Stimulated activated CD8-positive, alpha-beta memory T cell treated with anti-CD3 and anti-CD28 coated beads, Interleukin-4, amount 100 ng/mL, for 4 hours (primary cell): Measurements from ENCODE around the gene SLC8A3.

Experiments used
- DNase-seq, 2 donors: peaks; one replicate each; pipeline ENCODE4 v3.0.0-alpha.2; 2020; ENCODE audit warnings: low read depth in 2 of 2, low spot score in 1 of 2

SLC8A3 gene

DNA sequence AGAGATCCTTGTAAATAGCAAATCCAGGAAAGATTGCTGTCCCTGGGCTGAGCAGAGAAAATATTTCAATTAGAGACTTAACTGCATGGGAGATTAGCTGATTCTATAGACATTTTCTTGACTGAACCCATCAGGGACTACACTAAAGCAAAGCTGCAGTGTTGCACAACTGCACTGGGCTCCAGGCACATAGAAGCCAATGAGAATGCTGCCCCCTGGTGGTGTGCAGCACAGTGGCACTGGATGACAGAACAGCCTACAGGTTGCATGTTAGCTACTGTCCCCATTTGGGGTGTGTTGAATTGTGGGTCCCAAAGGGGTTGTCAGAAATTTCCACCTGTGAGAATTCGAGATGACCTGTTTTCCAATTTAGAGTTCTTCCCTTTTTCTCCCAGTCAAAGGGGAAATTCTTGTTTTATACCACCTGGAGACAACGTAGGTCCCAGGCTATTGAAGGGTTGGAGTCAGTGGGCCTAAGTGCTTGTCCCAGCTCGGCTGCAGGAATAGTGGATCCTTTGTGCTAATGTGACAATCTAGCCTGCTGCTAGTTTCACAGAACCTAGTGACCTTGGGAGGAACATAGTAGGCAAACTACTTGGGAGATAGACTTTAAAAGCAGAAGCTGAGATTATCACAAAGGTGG, 114.7 kb downstream of the SLC8A3 start:
- no peak for DNase-seq

DNA sequence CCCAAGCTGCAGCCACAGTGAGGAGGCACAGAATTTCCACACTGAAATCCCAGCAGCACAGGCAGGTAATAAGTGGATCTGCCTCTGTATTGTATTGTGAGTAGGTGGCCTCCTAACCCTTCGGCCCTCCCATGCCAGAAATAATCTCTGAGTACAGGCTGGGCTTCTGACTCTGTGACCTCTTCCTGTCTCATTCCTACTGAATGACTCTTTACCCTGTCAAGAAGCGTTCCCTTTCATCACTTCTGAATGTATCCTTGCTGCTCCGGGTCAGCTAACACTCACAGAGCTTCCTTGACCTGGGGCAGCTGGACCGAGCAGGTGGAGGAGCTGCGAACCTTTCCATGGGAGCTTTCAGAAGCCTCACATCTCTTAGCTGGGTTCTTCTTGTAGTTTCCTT, 119.6 kb downstream of the SLC8A3 start:
- DNase-seq, result no peak

DNA sequence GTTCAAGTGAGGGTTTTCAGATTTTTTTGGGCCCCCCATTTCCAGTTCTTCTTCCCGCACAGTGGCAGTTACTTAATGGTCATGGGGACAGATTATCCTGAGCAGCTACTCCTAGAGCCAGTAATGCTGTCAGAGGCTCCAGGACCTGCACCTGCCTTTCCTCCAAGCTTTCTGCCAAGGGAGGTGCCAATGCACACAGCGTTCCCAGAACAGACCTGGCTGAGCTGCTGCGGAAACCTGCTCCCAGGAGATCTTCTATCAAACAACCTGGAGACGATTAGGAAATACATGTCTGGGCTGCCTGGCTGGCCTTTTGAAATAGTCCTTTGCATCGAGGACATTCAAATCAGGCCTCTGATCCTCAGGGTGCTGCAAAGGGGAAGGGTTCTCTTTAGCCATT, 120.9 kb downstream of the SLC8A3 start:
- DNase-seq, result no peak

DNA sequence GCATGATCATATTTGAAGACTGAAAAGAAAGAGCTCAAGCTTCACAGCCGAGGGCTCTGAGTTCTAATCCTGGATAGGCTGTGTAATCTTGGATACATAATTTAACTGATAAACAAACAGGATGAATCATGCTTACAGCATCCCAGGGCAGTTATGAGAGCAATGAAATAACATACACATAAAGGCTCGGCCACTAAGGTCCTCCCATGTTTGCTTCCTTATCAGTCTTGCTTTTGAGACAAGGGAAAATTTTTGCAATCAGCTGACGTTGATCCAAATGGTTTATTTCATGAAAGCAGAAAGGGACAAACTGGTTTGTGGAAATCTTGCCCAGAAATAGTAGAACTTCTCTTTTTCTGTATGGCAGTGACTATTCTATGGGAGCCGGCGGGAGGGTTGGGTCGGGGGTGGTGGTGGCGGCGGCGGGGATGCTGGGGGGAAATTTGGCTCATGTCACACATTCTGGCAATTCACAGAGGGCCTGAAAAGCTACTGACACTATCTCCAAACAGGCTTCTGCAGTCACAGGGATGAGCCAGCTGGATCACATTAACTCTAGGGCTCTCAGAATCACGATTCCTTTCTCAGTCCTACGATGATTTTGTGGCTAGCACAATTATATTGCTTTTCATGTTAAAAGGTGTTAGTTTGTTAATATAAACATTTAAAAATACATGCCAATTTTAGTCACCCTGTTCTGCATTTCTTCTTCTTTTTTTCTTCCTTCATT, 124.5 kb downstream of the SLC8A3 start:
- no peak for DNase-seq

DNA sequence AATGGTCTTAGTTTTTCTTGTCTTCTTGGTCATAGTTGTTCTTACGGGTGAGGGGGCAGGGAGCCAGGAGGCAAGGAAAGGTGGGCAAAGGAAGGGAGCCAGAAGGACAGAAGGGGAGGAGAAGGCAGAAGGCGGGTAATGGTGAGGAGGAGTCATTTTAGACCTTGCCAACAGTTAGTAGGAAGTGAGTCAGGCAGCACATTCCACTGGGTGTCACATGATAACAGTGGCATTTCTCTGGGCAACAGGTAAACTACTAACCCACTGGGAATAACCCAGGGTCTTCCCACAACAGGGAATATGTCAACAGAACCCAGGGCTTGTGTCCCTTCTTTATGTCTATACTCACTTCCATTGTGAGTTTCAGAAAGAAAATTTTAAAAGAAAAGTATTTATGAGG, 127.6 kb downstream of the SLC8A3 start:
- DNase-seq, result no peak

DNA sequence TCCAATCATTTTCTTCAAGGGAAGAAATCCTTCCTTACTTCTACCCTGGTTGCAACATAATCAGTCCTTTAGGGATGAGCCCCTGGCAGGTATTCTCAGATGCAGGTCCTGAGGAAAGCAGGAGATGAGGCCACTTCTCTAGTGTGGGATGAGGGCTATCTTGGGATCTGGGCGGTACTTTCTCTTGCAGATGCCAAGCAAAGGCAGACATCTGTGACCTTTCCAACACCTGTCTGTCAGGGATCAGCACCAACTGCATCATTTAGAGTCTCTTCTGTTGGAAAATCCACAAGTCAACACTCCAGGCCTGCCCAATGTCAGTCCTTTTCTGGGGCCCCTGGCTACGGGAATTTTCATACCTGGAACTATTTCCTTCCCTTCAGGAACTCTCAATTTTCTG, 129.2 kb downstream of the SLC8A3 start:
- DNase-seq, result no peak

DNA sequence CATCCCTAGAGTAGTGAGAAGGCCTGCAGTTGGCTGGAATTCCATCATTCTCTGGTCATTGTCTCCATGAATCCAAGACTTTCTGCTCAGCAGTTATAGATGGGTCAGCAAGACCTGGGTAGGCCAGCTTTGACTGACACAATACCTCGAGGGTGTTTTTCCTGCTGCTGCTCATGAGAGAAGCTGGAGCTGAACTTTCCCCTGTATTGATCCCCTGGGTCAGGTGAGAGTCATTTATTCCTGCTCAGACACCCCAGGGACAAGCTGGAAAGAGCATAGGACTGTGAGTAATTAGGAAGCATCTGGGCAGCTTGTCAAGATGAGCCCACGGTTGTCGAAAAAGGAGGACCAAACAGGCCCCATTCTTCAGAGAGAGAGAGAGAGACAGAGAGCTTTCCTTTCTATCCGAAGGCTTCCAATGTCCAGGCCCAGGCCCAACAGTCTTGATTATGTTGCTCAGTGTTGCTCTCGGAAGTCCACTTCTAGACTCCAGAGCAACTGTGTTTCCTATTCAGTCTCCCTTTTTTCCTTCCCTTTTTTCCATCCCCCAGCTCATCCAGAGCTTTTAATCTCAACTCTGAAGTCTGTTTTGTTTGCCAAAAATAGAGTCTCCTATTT, 131.1 kb downstream of the SLC8A3 start:
- no peak for DNase-seq

DNA sequence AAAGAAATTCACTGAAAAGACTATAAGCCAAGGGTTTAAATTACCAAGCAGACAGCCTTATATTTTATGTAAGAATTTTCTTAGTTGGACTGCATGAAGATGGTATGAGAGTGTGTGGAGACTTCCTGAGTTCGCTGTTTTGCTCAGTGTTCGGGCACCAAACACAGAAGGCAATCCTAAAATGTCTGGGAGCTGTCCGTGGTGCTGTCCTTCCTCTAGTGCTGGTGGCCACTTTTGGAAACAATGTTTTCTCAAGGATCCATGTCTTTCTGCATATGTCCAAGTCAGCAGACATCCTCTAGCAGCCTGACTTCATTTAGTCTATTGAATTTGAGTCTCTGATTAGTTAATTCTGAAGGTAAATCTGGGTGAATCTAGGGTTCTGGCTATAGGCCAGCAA, 135.8 kb downstream of the SLC8A3 start:
- no peak for DNase-seq

DNA sequence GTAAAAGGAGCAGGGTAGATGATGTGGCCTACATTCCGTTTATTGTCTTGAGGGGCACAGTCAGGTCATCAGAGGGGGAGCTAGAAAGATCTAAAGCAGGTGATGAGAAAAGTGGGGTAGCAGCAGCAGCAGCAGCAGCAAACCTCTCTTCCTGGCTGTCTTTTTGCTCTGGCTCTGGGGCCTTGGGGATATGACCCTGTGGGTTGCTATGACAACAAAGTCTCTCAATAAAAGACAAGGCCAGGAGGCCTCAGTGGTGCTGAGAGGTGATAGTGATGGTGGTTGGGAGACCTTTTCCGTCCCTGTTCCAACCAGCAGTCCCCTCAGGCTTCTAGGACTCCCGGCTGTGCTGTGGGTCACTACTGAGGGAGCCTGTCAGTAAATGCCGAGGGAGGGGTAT, 138.6 kb downstream of the SLC8A3 start:
- no peak for DNase-seq

DNA sequence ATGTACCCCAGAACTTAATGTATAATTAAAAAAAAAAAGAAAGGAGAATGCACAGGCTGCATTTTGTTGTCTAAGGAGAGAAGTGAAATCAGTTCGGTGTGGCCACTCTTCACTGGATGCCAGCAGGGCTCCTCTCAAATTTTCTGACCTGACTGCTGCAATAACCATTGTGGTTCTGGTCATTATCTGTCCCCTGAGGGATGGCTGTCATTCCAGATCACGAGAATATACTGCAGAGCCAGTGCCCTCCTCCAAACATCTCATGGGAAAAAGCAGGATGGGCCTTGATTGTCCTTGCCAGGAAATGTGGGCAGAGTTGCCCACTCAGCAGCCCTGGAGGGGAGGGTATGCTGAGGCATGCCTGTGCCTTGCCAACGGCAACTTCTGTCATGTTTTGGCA, 139.1 kb downstream of the SLC8A3 start:
- no peak for DNase-seq

DNA sequence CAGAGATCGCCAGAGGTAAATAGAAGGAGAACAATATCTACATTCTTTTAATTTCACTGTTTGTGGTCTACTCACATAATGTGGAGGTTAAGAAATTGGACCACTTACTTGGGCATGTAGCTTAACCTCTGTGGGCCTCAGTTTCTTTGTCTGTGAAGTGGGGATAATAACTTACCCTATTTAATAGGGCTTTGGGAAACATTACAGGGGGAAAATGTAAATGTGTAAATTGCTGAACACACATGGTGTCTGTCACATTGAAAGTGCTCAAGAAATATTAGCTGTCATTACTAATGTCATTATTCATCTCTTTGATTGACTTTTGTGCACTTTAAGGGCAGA, 140.5 kb downstream of the SLC8A3 start:
- DNase-seq, result no peak

DNA sequence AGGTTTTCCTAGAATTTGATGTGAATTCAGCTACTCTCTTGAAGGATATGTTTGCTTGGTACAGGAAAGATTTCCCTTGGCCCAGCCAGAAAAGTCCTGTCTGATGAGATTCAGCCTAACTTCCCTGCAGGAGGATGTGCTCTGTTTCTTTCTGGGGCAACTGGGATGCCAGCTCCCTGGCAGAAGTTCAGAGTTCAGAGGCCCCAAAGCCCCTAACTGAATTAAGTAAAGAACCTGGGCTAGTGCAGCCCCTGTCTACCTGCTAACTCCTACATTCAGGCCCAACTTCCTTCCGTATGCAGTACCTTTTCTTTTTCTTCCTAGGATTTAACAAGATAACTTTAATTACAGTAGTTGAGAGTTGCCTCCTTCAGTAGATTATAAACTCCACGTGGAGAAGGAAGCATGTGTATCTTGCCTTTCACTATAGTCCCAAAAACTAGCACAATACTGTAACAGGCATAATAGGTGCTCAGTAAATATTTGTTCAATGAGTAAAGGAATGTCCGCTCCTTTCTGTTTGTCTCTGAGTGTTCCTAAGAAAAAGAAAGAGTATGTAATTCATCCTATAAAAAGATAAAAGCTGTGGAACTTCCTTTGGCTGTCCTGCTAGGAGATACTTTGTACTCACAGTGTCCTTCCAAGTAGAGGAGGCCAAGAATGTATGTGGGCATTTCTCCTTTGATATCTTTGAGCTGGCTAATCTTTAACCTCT, 141.0 kb downstream of the SLC8A3 start:
- DNase-seq, result no peak

DNA sequence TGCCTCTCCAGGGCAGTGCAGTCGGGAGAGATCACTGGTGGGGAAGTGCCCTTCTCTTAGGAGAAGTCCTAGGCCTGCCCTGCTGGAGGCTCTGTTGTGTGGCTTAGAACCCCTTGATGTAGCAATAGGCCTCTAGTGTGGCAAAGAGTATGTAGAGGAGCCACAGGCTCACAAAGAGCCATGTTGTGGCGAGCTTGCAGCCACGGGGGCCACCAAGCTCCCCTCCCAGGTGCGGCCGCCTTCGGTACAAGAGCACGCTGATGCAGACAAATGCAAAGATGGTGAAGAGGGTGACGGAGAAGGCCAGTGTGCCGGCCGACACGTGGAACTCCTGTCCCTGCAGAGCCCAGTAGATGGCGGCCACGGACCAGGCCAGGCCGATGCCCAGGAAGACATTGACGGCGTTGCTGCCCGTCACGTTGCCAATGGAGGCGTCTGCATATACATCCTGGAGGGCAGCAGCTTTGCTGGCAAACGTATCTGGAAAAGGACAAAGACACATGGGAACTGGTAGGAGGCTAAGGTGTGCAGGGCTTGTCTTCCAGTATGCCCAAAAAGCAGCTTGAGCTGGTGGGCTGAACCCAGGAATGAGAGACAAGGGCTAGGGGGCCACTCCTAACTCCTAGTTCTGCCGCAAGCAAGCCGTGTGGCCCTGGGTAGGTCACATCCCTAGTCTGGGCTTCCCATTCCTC, 142.8 kb downstream of the SLC8A3 start:
- no peak for DNase-seq

DNA sequence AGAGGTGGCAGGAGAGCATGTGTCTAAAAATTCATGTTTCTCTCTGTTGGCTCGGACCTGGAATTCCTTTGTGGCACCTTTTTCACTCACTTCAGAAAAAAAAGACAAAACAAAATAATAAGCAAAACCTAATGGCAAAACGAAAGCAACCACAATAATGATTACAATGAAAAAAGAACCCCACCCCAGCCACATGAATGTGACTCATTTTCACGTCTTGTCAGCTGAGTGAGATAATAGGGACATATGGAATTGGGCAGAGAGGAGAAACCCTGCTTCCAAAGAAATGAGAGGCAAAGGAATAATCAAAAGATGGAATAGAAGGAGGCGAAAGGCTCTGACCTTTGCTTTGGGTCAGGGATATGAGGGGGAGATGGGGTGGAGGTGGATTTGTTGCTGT, 143.4 kb downstream of the SLC8A3 start:
- DNase-seq, result no peak

DNA sequence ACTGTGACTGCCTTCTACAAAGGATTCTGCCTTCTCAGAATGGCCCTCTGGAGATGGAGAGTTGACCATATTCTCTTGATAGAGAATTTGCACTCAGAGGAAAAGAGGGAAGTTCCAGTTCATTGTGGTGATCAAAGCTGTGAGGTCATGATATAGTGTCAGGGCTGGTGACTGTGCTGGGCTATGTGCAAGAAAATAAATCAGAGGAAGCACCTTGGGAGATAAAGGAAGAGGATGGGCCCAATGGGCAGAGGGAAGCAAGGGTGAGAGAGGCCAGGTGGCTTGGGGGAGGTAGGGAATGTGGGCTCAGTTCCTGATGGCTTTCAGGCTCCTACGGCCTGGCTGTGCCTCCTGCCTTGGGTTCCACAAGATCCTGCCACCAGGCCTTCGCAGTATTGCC, 145.8 kb downstream of the SLC8A3 start:
- no peak for DNase-seq

DNA sequence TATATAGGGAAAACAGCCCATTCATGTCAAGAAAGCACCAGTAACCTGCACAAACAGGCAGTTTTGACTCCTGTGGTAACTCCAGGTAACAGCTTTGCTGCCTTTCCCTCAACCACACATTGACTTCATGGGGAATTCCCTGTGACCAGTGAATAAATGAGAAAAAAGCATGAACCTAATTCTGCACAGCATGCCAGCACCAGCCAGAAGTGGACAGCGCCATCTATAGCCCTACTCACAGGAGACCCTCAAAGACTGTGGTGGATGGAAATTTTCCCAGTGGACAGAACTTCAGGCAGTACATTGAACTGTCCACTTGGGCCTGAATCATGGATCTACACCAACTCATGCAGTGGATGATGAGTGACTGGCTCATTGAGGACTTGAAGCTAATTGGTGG, 152.1 kb downstream of the SLC8A3 start:
- no peak for DNase-seq

DNA sequence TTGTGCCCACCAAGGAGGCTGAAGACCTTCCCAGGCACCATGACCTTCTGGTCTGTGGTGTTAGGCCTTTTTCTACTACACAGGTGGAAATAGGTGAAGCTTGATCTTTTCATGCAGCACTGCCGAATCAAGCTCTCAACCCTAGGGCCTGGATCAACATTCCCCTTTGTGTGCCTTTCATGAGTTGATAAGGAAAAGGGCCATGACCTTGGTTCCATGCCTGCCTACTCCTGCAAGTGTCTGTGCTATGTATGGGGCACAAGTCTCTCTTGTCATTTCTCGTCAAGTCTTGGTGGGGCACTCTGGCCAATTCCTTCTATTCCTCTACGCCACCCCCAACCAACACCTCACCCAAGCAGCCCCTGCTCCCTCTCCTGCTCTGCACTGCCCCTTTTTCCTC, 154.5 kb downstream of the SLC8A3 start:
- DNase-seq, result no peak

DNA sequence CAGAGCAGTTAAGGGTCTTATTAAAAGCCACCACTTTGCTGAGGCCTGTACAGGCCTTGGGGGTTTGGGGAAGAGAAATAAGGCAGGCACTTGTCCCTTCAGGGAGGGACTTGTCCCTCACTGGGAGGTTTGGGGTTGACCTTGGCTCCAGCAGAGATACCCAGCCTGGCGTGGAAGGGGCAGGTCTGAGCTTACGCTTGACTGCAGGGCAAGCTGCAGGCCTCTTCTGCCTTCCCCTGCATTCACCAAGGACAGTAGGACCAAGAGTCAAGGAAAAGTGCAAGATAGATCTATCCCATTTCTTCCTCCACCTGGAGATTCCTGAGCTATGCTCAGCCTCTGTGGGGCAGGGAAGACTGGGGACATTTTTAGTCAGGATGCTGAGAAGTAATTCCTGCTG, 155.2 kb downstream of the SLC8A3 start:
- no peak for DNase-seq

DNA sequence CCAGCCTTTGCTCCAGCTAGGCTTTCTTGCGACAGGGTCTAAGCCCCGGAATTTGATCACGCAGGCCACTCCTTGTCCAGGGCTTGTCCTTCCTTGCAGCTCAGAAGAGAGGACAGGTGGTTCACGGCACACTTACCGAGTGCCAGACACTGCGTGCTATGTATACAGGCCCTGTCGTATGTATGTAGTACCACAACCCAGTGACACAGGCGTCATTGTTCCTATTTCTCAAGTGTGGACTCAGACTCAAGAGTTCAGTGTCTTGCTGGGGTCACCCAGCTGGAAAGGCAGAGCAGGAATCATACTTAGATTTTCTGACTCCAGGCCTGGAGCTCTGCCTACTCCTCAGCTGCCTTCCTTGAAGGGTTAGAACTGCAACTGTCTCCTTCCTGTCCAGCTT, 155.6 kb downstream of the SLC8A3 start:
- no peak for DNase-seq

DNA sequence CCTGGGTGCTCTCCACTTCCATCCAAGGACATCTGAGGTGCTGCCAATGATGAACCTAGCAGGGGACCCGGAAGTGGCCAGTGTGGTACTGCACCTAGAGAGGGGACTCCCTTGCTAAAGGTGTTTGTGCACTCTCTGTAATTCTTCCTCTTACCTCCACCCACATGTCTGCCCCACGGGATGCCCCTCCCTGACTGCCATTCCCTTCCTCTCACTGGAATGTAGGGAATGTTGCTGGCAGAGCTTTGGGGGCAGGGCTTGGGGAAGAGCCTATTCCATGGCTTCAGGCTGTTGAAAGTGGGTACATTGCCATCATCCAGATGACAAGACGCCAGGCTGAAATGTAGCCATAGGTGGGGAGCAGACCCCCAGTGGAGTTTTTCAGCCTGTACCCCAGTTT, 156.3 kb downstream of the SLC8A3 start:
- no peak for DNase-seq

DNA sequence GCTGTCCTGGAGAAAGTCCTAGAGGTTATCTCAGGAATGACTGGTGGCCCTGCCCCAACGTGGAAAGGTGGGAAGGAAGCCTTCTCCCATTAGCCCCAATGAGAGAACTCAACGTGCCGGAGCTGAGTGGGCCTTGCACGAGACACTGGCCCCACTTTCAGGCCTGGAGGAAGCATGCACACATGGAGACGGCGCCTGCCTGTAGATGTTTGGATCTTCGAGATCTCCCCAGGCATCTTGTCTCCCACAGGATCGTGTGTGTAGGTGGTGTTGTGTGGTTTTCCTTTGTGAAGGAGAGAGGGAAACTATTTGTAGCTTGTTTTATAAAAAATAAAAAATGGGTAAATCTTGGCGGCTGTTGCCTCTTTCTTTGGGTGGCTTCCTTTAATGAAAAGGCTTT, 156.7 kb downstream of the SLC8A3 start:
- no peak for DNase-seq
